Hepatocyte (in vitro differentiated cells): ENCODE results near the gene NSF. TPM values are rescaled to one million over a fixed set of nuclear protein-coding genes. Genes with fewer than 3 reads are reported as not detected.
"Not testable (repeated sequence)": the region's sequence is repeated elsewhere in the genome, so short reads cannot be mapped to it uniquely, and the experiment has no call there.

ENCODE experiments used
- DNase-seq: peaks from one replicate; pipeline ENCODE4 v3.0.0-alpha.2; 2016; ENCODE audit warnings: low spot score
- H2AFZ ChIP-seq: fragments of 200-600 bp; sonication (generic); 2 replicates; pipeline ENCODE4 v1.6.0; 2016; ENCODE audit warnings: antibody characterized with exemption, mild to moderate bottlenecking
- H3K27ac ChIP-seq: fragments of 200-600 bp; sonication (generic); 2 replicates; pipeline ENCODE4 v1.5.1; 2016; ENCODE audit warnings: mild to moderate bottlenecking
- H3K27me3 ChIP-seq: fragments of 200-600 bp; sonication (generic); 2 replicates; pipeline ENCODE4 v1.6.1; 2016
- H3K36me3 ChIP-seq: fragments of 200-600 bp; sonication (generic); replicated peaks from 2 replicates; pipeline ENCODE4 v1.5.1; 2016; ENCODE audit warnings: low read depth; ENCODE audit not compliant: insufficient read depth
- H3K4me1 ChIP-seq: fragments of 200-600 bp; sonication (generic); 2 replicates; pipeline ENCODE4 v1.5.1; 2016; ENCODE audit warnings: mild to moderate bottlenecking, moderate library complexity; ENCODE audit not compliant: insufficient read depth
- H3K4me2 ChIP-seq: fragments of 200-600 bp; sonication (generic); 2 replicates; pipeline ENCODE4 v1.6.0; 2016
- H3K4me3 ChIP-seq: fragments of 200-600 bp; sonication (generic); 2 replicates; pipeline ENCODE4 v1.5.1; 2016; ENCODE audit warnings: mild to moderate bottlenecking
- H3K79me2 ChIP-seq: fragments of 200-600 bp; sonication (generic); 2 replicates; pipeline ENCODE4 v1.6.0; 2017; ENCODE audit warnings: mild to moderate bottlenecking
- H3K9me2 ChIP-seq: fragments of 200-600 bp; sonication (generic); replicated peaks from 2 replicates; pipeline ENCODE4 v1.6.0; 2017; ENCODE audit warnings: mild to moderate bottlenecking; ENCODE audit not compliant: insufficient read depth
- H3K9me3 ChIP-seq: fragments of 200-600 bp; sonication (generic); 2 replicates; pipeline ENCODE4 v1.5.1; 2016; ENCODE audit warnings: low read depth, mild to moderate bottlenecking
- H4K20me1 ChIP-seq: fragments of 200-600 bp; sonication (generic); 2 replicates; pipeline ENCODE4 v1.6.0; 2016; ENCODE audit warnings: mild to moderate bottlenecking; ENCODE audit not compliant: insufficient read depth, poor library complexity, severe bottlenecking
- CTCF ChIP-seq: fragments of 200-600 bp; sonication (generic); IDR thresholded peaks from 2 replicates; pipeline ENCODE4 v1.5.1; 2016; ENCODE audit warnings: antibody characterized with exemption, mild to moderate bottlenecking; ENCODE audit not compliant: poor library complexity
- EZH2 ChIP-seq: fragments of 200-600 bp; sonication (generic); IDR thresholded peaks from 2 replicates; pipeline ENCODE4 v1.6.1; 2016; ENCODE audit warnings: antibody characterized with exemption, mild to moderate bottlenecking, borderline replicate concordance
- EZH2phosphoT487 ChIP-seq: fragments of 200-600 bp; sonication (generic); IDR thresholded peaks from one replicate; pipeline ENCODE4 v1.6.1; 2018; ENCODE audit warnings: antibody characterized with exemption, mild to moderate bottlenecking, low read depth, moderate library complexity; ENCODE audit not compliant: unreplicated experiment, severe bottlenecking
- WGBS: methylation state at CpG from one replicate; pipeline ENCODE4 v1.1.6; 2016; ENCODE audit warnings: low lambda C conversion rate; ENCODE audit errors: missing lambda C conversion rate; 5-methylcytosine and 5-hydroxymethylcytosine counted together
- polyA plus RNA-seq: library from polyadenylated mRNA; unstranded; fragments of >200 nt; fragmentation: Nextera tagmentation; extraction: Ambion mirVana; gene quantifications from 2 replicates; pipeline ENCODE4 v1.2.1, GENCODE V29; 2016
- total RNA-seq: library from RNA; depleted of rRNA; stranded (reverse); fragments of >200 nt; gene quantifications from 2 replicates; pipeline ENCODE4 v1.2.3, GENCODE V29; 2014

Gene NSF
- total and polyA plus RNA-seq, 2 experiments from 2014 or later: 22.6 to 35.1 TPM

GRCh38 chr17:46764709-46765401 is 174.4 kb downstream of the NSF start:
- Histone ChIP-seq H3K4me1 (no peaks in the 10 kb centered on the region), H3K79me2 (no peaks in the 10 kb centered on the region), H3K27me3 (no peaks in the 10 kb centered on the region), H3K9me2 (no peaks in the 10 kb centered on the region), H3K36me3 (no peaks in the 10 kb centered on the region), H4K20me1 (no peaks in the 10 kb centered on the region), H3K27ac (no peak overlapping the region), H3K9me3 (no peaks in the 10 kb centered on the region), H3K4me2 (no peak overlapping the region), H2AFZ (no peak overlapping the region), H3K4me3 (no peak overlapping the region)
- DNase-seq: no peak
- WGBS: 77% methylated on average over 13 of the region's 13 CpGs
- TF ChIP-seq EZH2: no peak

DNA sequence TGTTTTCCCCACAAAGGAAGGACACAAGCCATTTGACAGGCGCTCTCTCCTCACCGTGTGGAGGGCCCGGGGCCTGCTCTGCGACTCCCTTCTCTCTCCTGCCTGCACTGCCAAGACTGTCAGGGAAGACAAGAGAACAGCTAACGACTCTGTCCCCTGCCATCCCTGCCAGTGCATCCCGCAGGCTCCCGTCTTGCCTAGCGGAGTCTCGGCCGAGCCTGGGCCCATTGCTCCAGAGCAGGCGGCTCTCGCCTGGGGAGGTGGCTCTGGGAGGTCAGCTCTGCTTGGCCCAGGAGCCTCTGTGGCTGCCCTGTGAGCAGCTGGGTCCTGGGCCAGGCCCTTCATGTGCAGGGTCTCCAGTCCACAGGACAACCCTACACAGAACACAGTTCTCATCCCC is 175.0 kb downstream of the NSF start:
- no peak overlapping the region for H2AFZ ChIP-seq
- no peak for TF ChIP-seq EZH2phosphoT487
- no peak for TF ChIP-seq CTCF
- no peak for TF ChIP-seq EZH2
- DNase-seq: no peak
- no peaks in the 10 kb centered on the region for H3K9me2 ChIP-seq
- H3K4me3 ChIP-seq: no peak overlapping the region
- 95% methylated on average over 12 of the region's 12 CpGs for WGBS
- H4K20me1 ChIP-seq: no peaks in the 10 kb centered on the region
- no peaks in the 10 kb centered on the region for H3K79me2 ChIP-seq
- no peaks in the 10 kb centered on the region for H3K27me3 ChIP-seq
- no peak overlapping the region for H3K4me2 ChIP-seq
- H3K9me3 ChIP-seq: no peaks in the 10 kb centered on the region
- peaks cover 2% of the 10 kb centered on the region for H3K4me1 ChIP-seq
- no peak overlapping the region for H3K27ac ChIP-seq
- no peaks in the 10 kb centered on the region for H3K36me3 ChIP-seq

DNA sequence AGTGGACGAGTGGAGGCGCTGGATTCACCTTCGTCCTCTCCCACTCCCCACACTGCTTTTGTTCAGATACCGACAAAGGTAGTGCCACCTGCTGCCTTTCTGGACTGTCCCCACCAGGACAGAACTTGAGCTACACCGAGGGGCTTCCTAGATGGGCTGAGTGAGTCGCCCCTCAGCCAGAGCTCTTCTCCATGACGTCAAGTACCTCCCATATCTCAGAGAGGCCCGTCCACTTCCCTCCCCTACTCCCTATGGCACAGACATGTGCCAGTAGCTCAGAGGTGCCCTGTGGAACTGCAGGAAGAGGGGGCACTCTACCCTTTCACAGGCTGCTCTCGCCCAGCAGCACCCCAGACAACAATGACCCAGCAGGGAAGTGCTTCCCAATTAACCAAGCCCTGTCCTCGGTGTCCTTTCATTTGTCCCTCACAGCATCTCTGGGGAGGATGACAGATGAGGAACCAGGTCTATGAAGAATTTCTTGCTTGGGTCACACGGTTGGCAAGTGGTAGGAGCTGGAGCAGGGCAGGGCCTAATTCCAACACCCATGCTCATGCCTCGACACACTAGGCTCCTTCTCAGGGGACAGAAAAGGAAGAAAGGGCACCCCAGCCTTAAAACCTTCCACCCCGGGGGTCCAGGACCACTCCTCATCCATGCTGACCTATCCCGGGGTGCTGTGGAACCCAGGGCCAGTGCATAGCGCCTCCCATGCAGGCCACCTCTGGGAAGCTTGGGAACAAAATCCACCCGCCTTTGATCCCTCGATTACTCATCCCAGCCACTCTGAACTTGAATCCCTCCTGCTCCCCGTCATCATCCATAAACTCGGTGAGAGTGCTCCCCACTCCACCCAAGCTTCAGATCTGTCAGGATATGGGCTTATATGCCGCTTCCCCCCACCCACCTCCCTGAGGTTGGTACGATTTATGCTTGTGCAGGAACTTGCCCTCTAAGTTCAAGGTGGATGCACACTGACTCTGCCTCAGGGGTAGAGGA is 176.3 kb downstream of the NSF start:
- H3K27me3 ChIP-seq: no peaks in the 10 kb centered on the region
- H3K9me2 ChIP-seq: no peaks in the 10 kb centered on the region
- H2AFZ ChIP-seq: no peak overlapping the region
- no peaks in the 10 kb centered on the region for H3K36me3 ChIP-seq
- no peak overlapping the region for H3K4me3 ChIP-seq
- H3K79me2 ChIP-seq: no peaks in the 10 kb centered on the region
- H3K9me3 ChIP-seq: no peaks in the 10 kb centered on the region
- no peak overlapping the region for H3K4me2 ChIP-seq
- no peaks in the 10 kb centered on the region for H4K20me1 ChIP-seq
- WGBS: 90% methylated on average over 21 of the region's 21 CpGs
- TF ChIP-seq EZH2 (no peak), CTCF (no peak), EZH2phosphoT487 (no peak)
- no peak for DNase-seq
- no peak overlapping the region for H3K27ac ChIP-seq
- peaks cover 7% of the 10 kb centered on the region for H3K4me1 ChIP-seq

- Histone ChIP-seq H3K36me3 (no peaks in the 10 kb centered on the region), H3K9me3 (no peaks in the 10 kb centered on the region), H3K4me2 (no peak overlapping the region), H3K4me1 (peaks cover 13% of the 10 kb centered on the region), H3K4me3 (no peak overlapping the region), H3K79me2 (no peaks in the 10 kb centered on the region), H3K27ac (no peak overlapping the region), H4K20me1 (no peaks in the 10 kb centered on the region), H3K9me2 (no peaks in the 10 kb centered on the region), H3K27me3 (no peaks in the 10 kb centered on the region), H2AFZ (no peak overlapping the region)
- DNase-seq: no peak
- TF ChIP-seq EZH2phosphoT487: no peak
- no peak for TF ChIP-seq CTCF
- TF ChIP-seq EZH2: no peak
- WGBS: 95% methylated on average over 14 of the region's 15 CpGs
Observed at GRCh38 chr17:46768540-46768870, 178.0 kb downstream of the NSF start.

DNA sequence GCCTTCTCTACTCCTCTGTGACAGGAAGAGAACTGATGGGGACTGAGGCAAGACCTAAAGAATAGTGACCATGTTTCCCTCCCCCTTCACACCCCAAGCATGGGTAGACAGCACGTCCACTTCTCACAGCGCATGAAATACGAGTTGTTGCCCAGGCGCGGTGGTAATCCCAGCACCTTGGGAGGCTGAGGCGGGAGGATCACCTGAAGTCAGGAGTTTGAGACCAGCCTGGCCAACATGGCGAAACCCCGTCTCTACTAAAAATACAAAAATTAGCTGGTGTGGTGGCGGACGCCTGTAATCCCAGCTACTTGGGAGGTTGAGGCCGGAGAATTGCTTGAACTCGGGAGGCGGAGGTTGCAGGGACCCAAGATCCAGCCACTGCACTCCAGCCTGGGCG is 178.4 kb downstream of the NSF start:
- WGBS: 98% methylated on average over 14 of the region's 14 CpGs
- not testable (repeated sequence) for H3K27ac ChIP-seq, DNase-seq, H2AFZ ChIP-seq, H3K27me3 ChIP-seq, H3K36me3 ChIP-seq, H3K79me2 ChIP-seq, H4K20me1 ChIP-seq, H3K4me3 ChIP-seq, H3K9me2 ChIP-seq, H3K4me2 ChIP-seq, H3K9me3 ChIP-seq
- H3K4me1 ChIP-seq: peaks cover 13% of the 10 kb centered on the region
